ENCODE data around the gene RAPGEF3. TPM values are rescaled to one million over a fixed set of nuclear protein-coding genes. Genes with fewer than 3 reads are reported as not detected.

RAPGEF3 gene
- total RNA-seq, 6 donors from 2014 or later: 19.0 to 94.0 (median 52.1) TPM

GRCh38 chr12:47711448-47711847 lies 47.2 kb downstream of the RAPGEF3 start:
- Histone ChIP-seq H3K4me3 (no peak overlapping the region), H3K27ac (no peak overlapping the region), H3K36me3 (no peaks in the 10 kb centered on the region), H3K4me1 (peaks cover 20 to 30% (median 26%) of the 10 kb centered on the region in 4 donors), H3K27me3 (no peaks in the 10 kb centered on the region), H3K9me3 (no peaks in the 10 kb centered on the region)
- no peak for ATAC-seq (ENCODE audit: low FRiP score in 2 of 2)
- 93 to 94% methylated on average over 5 of the region's 5 CpGs for WGBS, 2 donors
- no peak for DNase-seq
- no peak for TF ChIP-seq POLR2A (IDR thresholded peaks at IDR 0.05)
- TF ChIP-seq CTCF (IDR thresholded peaks at IDR 0.05): no peak
- no peak for TF ChIP-seq EP300 (IDR thresholded peaks at IDR 0.05)
- TF ChIP-seq POLR2AphosphoS5 (IDR thresholded peaks at IDR 0.05): no peak

DNA sequence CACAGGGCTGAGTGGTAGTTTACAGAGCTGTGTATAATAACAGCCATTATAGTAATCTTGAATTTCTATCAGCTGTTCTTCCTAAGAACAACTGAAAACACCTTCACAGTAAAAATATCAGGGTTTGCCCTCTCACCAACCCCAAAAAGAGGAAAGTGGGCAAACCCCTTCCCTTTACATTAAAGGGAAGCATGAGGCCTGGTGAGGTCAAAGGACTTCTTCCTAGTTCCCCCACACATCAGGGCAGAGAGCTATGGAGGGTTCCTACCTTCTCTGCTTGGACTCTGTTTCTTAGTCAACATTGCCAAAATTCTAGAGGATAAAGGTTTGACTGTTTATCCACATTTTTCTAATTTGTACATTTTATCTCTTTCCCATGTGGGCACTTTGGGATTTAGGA lies 48.4 kb downstream of the RAPGEF3 start:
- TF ChIP-seq EP300 (IDR thresholded peaks at IDR 0.05): no peak
- TF ChIP-seq POLR2AphosphoS5 (IDR thresholded peaks at IDR 0.05): no peak
- no peak for TF ChIP-seq CTCF (IDR thresholded peaks at IDR 0.05)
- TF ChIP-seq POLR2A (IDR thresholded peaks at IDR 0.05): no peak
- no peaks in the 10 kb centered on the region for H3K27me3 ChIP-seq
- H3K4me3 ChIP-seq: no peak overlapping the region
- peaks cover 10 to 22% (median 19%) of the 10 kb centered on the region in 4 donors for H3K4me1 ChIP-seq
- DNase-seq (no peak), ATAC-seq (ENCODE audit: low FRiP score in 2 of 2) (no peak)
- no peak overlapping the region for H3K27ac ChIP-seq
- no peaks in the 10 kb centered on the region for H3K9me3 ChIP-seq
- no peaks in the 10 kb centered on the region for H3K36me3 ChIP-seq

DNA sequence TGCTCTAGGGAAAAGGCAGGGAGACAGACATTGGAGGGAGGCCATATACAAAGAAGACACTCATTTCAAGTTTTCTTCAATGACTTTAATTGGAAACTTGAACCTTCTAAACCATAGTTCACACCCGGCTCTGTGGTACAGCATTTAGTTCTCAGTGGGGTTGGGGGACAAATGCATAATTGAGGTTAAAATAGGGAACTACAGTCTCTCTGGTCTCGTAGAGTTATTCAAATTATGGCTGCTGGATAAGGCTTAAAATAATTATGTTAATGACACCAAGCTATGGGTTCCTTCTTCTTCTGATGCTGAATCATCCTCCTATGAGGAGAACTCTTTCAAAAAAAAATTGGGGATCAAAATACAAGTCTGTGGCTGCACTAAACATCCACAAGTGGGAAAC lies 49.0 kb downstream of the RAPGEF3 start:
- no peak for TF ChIP-seq CTCF (IDR thresholded peaks at IDR 0.05)
- no peak for TF ChIP-seq POLR2A (IDR thresholded peaks at IDR 0.05)
- TF ChIP-seq POLR2AphosphoS5 (IDR thresholded peaks at IDR 0.05): no peak
- no peak for TF ChIP-seq EP300 (IDR thresholded peaks at IDR 0.05)
- Histone ChIP-seq H3K36me3 (no peaks in the 10 kb centered on the region), H3K27ac (no peak overlapping the region), H3K4me1 (peaks cover 13 to 27% (median 21%) of the 10 kb centered on the region in 4 donors), H3K9me3 (no peaks in the 10 kb centered on the region), H3K27me3 (no peaks in the 10 kb centered on the region), H3K4me3 (no peak overlapping the region)
- ATAC-seq (ENCODE audit: low FRiP score in 2 of 2): no peak
- no peak for DNase-seq
- WGBS, 2 donors: 66 to 85% methylated on average over 2 of the region's 2 CpGs

- peaks cover 18 to 29% (median 22%) of the 10 kb centered on the region in 4 donors for H3K4me1 ChIP-seq
- H3K4me3 ChIP-seq: no peak overlapping the region
- no peaks in the 10 kb centered on the region for H3K36me3 ChIP-seq
- no peak for TF ChIP-seq POLR2AphosphoS5 (IDR thresholded peaks at IDR 0.05)
- no peak for TF ChIP-seq EP300 (IDR thresholded peaks at IDR 0.05)
- TF ChIP-seq POLR2A (IDR thresholded peaks at IDR 0.05): no peak
- TF ChIP-seq CTCF (IDR thresholded peaks at IDR 0.05): no peak
- no peaks in the 10 kb centered on the region for H3K27me3 ChIP-seq
- ATAC-seq (ENCODE audit: low FRiP score in 2 of 2): no peak
- DNase-seq: no peak
- 86 to 95% methylated on average over 4 of the region's 4 CpGs for whole genome bisulfite sequencing, 2 donors
- no peak overlapping the region for H3K27ac ChIP-seq
- H3K9me3 ChIP-seq: no peaks in the 10 kb centered on the region
These were observed 49.4 kb downstream of the RAPGEF3 start for GRCh38 chr12:47709237-47709636.

DNA sequence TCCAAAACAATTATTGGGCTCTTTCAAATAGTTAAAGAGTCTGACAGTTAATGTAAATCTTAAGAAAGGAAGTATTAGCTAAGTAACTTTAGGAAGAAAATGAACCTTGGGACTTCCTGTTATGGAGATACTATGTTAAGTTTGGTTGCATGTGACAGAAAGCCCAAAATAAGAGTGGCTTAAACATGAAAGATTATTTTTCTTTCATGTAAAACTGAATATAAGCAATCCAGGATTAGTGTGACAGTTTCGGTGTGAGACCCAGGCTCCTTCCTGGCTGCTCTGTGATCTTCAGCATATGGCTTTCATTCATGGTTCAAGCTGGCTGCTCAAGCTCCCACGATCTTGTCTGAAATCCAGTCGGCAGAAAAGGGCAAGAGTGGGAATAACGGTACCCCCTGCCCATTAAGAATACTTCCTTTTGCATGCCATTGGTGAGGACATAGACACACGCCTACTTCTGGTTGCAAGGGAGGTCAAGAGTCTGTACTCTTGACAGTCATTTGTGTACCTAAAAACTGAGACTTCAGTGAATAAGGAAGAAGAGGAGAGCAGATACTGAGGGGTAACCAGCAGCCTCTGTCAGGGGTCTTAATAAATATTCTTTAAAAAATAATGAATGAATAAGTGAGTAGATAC lies 50.7 kb downstream of the RAPGEF3 start:
- Histone ChIP-seq H3K4me1 (peaks cover 18 to 29% (median 23%) of the 10 kb centered on the region in 4 donors), H3K9me3 (no peaks in the 10 kb centered on the region), H3K4me3 (no peak overlapping the region), H3K27ac (peak overlapping the region in 2 of 4 donors; percentile 19 to 44), H3K36me3 (no peaks in the 10 kb centered on the region), H3K27me3 (no peaks in the 10 kb centered on the region)
- DNase-seq: no peak
- no peak for ATAC-seq (ENCODE audit: low FRiP score in 2 of 2)
- WGBS, 2 donors: 45 to 48% methylated on average over 5 of the region's 5 CpGs
- TF ChIP-seq POLR2AphosphoS5 (IDR thresholded peaks at IDR 0.05) (no peak), POLR2A (IDR thresholded peaks at IDR 0.05) (no peak), CTCF (IDR thresholded peaks at IDR 0.05) (no peak), EP300 (IDR thresholded peaks at IDR 0.05) (no peak)

Data from upper lobe of left lung (tissue), 6 donors.